DOHH2 (cell line): Measurements from ENCODE around the gene MTG1.
"Not testable (repeated sequence)": the region's sequence is repeated elsewhere in the genome, so short reads cannot be mapped to it uniquely, and the experiment has no call there.

ENCODE experiments used
- H3F3A ChIP-seq: fragments of 200-600 bp; sonication (generic), shearing (Covaris generic); 2 replicates; pipeline ENCODE4 v1.6.0; 2016; ENCODE audit warnings: antibody characterized with exemption, mild to moderate bottlenecking; ENCODE audit not compliant: control insufficient read depth, insufficient read depth
- H3K27ac ChIP-seq: fragments of 200-600 bp; sonication (generic); 2 replicates; pipeline ENCODE4 v1.5.1; 2014; ENCODE audit warnings: low read depth, mild to moderate bottlenecking, low read length, moderate library complexity
- H3K27me3 ChIP-seq: fragments of 200-600 bp; sonication (generic); 2 replicates; pipeline ENCODE4 v1.6.1; 2014; ENCODE audit warnings: mild to moderate bottlenecking, low read length, mixed read lengths; ENCODE audit not compliant: control insufficient read depth
- H3K36me3 ChIP-seq: fragments of 200-600 bp; sonication (generic); 2 replicates; pipeline ENCODE4 v1.6.1; 2014; ENCODE audit warnings: mild to moderate bottlenecking, low read length, moderate library complexity, mixed read lengths; ENCODE audit not compliant: control insufficient read depth
- H3K4me1 ChIP-seq: fragments of 200-600 bp; sonication (generic); 2 replicates; pipeline ENCODE4 v1.6.1; 2014; ENCODE audit warnings: mild to moderate bottlenecking, low read length, mixed read lengths; ENCODE audit not compliant: control insufficient read depth
- H3K4me2 ChIP-seq: fragments of 200-600 bp; sonication (generic); 2 replicates; pipeline ENCODE4 v1.6.0; 2014; ENCODE audit warnings: mild to moderate bottlenecking, low read length, moderate library complexity
- H3K4me3 ChIP-seq: fragments of 200-600 bp; sonication (generic); 2 replicates; pipeline ENCODE4 v1.5.1; 2014; ENCODE audit warnings: mild to moderate bottlenecking, low read length, mixed read lengths
- H3K79me2 ChIP-seq: fragments of 200-600 bp; sonication (generic); 2 replicates; pipeline ENCODE4 v1.6.1; 2014; ENCODE audit warnings: mild to moderate bottlenecking, low read length, mixed read lengths; ENCODE audit not compliant: control insufficient read depth
- H3K9me2 ChIP-seq: fragments of 200-600 bp; sonication (generic); replicated peaks from 2 replicates; pipeline ENCODE4 v1.6.1; 2014; ENCODE audit warnings: mild to moderate bottlenecking, low read length, mixed read lengths; ENCODE audit not compliant: control insufficient read depth
- H3K9me3 ChIP-seq: fragments of 200-600 bp; sonication (generic); 2 replicates; pipeline ENCODE4 v1.6.1; 2014; ENCODE audit warnings: antibody characterized with exemption, low read length, mixed read lengths; ENCODE audit not compliant: control insufficient read depth, insufficient read depth
- H4K20me1 ChIP-seq: fragments of 200-600 bp; sonication (generic); 2 replicates; pipeline ENCODE4 v1.6.0; 2014; ENCODE audit warnings: low read depth, mild to moderate bottlenecking, antibody characterized with exemption, low read length, moderate library complexity; ENCODE audit not compliant: control insufficient read depth, insufficient read depth
- CTCF ChIP-seq: fragments of 200-600 bp; sonication (generic); IDR thresholded peaks from one replicate; pipeline ENCODE4 v1.5.1; 2014; ENCODE audit warnings: antibody characterized with exemption, mild to moderate bottlenecking, low read depth, low read length; ENCODE audit not compliant: poor library complexity, severe bottlenecking
- EZH2phosphoT487 ChIP-seq: fragments of 200-600 bp; sonication (generic); IDR thresholded peaks from 2 replicates; pipeline ENCODE4 v1.6.1; 2017; ENCODE audit warnings: borderline replicate concordance, mild to moderate bottlenecking, antibody characterized with exemption, low read length, moderate library complexity, mixed read lengths

The MTG1 gene

GRCh38 chr10:133365461-133366129 is 28.4 kb upstream of the MTG1 start:
- no peaks in the 10 kb centered on the region for H3K27me3 ChIP-seq
- H4K20me1 ChIP-seq: no peaks in the 10 kb centered on the region
- no peaks in the 10 kb centered on the region for H3K9me2 ChIP-seq
- H3K27ac ChIP-seq: no peak overlapping the region
- no peaks in the 10 kb centered on the region for H3K9me3 ChIP-seq
- H3K79me2 ChIP-seq: no peaks in the 10 kb centered on the region
- TF ChIP-seq CTCF: no peak
- TF ChIP-seq EZH2phosphoT487: no peak
- no peaks in the 10 kb centered on the region for H3F3A ChIP-seq
- H3K4me1 ChIP-seq: no peaks in the 10 kb centered on the region
- no peak overlapping the region for H3K4me2 ChIP-seq
- H3K36me3 ChIP-seq: peaks cover 18% of the 10 kb centered on the region; the same call in 1 of the 2 replicates
- H3K4me3 ChIP-seq: no peak overlapping the region

DNA sequence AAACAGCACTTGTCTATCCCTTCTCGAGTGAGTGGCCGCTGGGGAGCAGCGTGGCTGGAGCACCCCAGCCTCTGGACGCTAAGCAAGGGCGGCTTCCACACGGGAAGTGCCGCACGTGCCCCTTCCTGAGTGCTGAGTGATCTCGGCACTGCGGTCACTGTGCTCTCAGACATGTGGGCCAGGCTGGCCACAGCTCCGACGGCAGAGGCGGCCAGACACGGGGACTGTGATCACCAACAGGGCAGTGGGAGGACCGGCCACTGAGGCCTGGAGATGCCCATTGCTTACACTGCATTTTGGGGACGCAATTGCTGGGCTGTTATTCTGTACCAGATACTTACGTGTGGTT is 27.9 kb upstream of the MTG1 start:
- TF ChIP-seq CTCF (no peak), EZH2phosphoT487 (no peak)
- no peaks in the 10 kb centered on the region for H3F3A ChIP-seq
- no peaks in the 10 kb centered on the region for H3K4me1 ChIP-seq
- peaks cover 18% of the 10 kb centered on the region; the same call in 1 of the 2 replicates for H3K36me3 ChIP-seq
- no peaks in the 10 kb centered on the region for H3K9me3 ChIP-seq
- H3K27ac ChIP-seq: no peak overlapping the region
- no peak overlapping the region for H3K4me2 ChIP-seq
- no peaks in the 10 kb centered on the region for H3K9me2 ChIP-seq
- no peaks in the 10 kb centered on the region for H3K79me2 ChIP-seq
- no peak overlapping the region for H3K4me3 ChIP-seq
- no peaks in the 10 kb centered on the region for H4K20me1 ChIP-seq
- no peaks in the 10 kb centered on the region for H3K27me3 ChIP-seq

GRCh38 chr10:133366751-133367150 is 27.2 kb upstream of the MTG1 start:
- H3K27me3 ChIP-seq: no peaks in the 10 kb centered on the region
- H3K79me2 ChIP-seq: no peaks in the 10 kb centered on the region
- no peak overlapping the region for H3K4me3 ChIP-seq
- TF ChIP-seq CTCF (no peak), EZH2phosphoT487 (no peak)
- H3F3A ChIP-seq: no peaks in the 10 kb centered on the region
- no peaks in the 10 kb centered on the region for H3K9me3 ChIP-seq
- no peak overlapping the region for H3K4me2 ChIP-seq
- H3K27ac ChIP-seq: no peak overlapping the region
- H3K36me3 ChIP-seq: peaks cover 18% of the 10 kb centered on the region; the same call in 1 of the 2 replicates
- H3K9me2 ChIP-seq: no peaks in the 10 kb centered on the region
- H4K20me1 ChIP-seq: no peaks in the 10 kb centered on the region
- H3K4me1 ChIP-seq: no peaks in the 10 kb centered on the region

GRCh38 chr10:133367461-133367860 is 26.5 kb upstream of the MTG1 start:
- H3F3A ChIP-seq: not testable (repeated sequence)

More at GRCh38 chr10:133367461-133367860, 26.5 kb upstream of the MTG1 start:
- peaks cover 18% of the 10 kb centered on the region; the same call in 1 of the 2 replicates for H3K36me3 ChIP-seq
- H3K79me2 ChIP-seq, H3K9me3 ChIP-seq, H3K4me3 ChIP-seq, H3K27ac ChIP-seq, H3K9me2 ChIP-seq, H4K20me1 ChIP-seq, H3K4me2 ChIP-seq, H3K4me1 ChIP-seq, H3K27me3 ChIP-seq: not testable (repeated sequence)
